Neural progenitor cell (in vitro differentiated cells): Measurements from ENCODE around the gene ZFAND6. TPM values are rescaled to one million over a fixed set of nuclear protein-coding genes. Genes with fewer than 3 reads are reported as not detected.

Source experiments
- DNase-seq: peaks from one replicate; pipeline ENCODE4 v3.0.0-alpha.2; 2016; ENCODE audit warnings: low spot score
- H2AFZ ChIP-seq: fragments of 200-600 bp; sonication (generic); replicated peaks from 2 replicates; pipeline ENCODE4 v1.6.1; 2016; ENCODE audit warnings: antibody characterized with exemption
- H3F3A ChIP-seq: fragments of 200-600 bp; sonication (generic); 2 replicates; pipeline ENCODE4 v1.6.1; 2016; ENCODE audit warnings: antibody characterized with exemption, low read depth
- H3K27ac ChIP-seq: fragments of 200-600 bp; sonication (generic); 2 replicates; pipeline ENCODE4 v1.5.1; 2016; ENCODE audit warnings: mild to moderate bottlenecking
- H3K27me3 ChIP-seq: fragments of 200-600 bp; sonication (generic); 2 replicates; pipeline ENCODE4 v1.6.1; 2016; ENCODE audit warnings: mild to moderate bottlenecking, moderate library complexity
- H3K36me3 ChIP-seq: fragments of 200-600 bp; sonication (generic); 2 replicates; pipeline ENCODE4 v1.5.1; 2016
- H3K4me1 ChIP-seq: fragments of 200-600 bp; sonication (generic); 2 replicates; pipeline ENCODE4 v1.6.1; 2016; ENCODE audit warnings: mixed run types
- H3K4me2 ChIP-seq: fragments of 200-600 bp; sonication (generic); 2 replicates; pipeline ENCODE4 v1.6.1; 2016
- H3K4me3 ChIP-seq: fragments of 200-600 bp; sonication (generic); 2 replicates; pipeline ENCODE4 v1.5.1; 2016
- H3K79me2 ChIP-seq: fragments of 200-600 bp; sonication (generic); 2 replicates; pipeline ENCODE4 v1.6.1; 2016; ENCODE audit warnings: low read depth
- H3K9ac ChIP-seq: fragments of 200-600 bp; sonication (generic); 2 replicates; pipeline ENCODE4 v1.6.1; 2016
- H3K9me3 ChIP-seq: fragments of 200-600 bp; sonication (generic); 2 replicates; pipeline ENCODE4 v1.5.1; 2016; ENCODE audit warnings: low read depth
- H4K20me1 ChIP-seq: fragments of 200-600 bp; sonication (generic); 2 replicates; pipeline ENCODE4 v1.6.1; 2016; ENCODE audit warnings: low read depth
- H3K27ac Mint-ChIP-seq: 3 replicates; pipeline ENCODE4 v1.8.0; 2021; ENCODE audit warnings: mixed read lengths
- H3K27me3 Mint-ChIP-seq: 2 replicates; pipeline ENCODE4 v1.8.0; 2022; ENCODE audit warnings: low read depth, mild to moderate bottlenecking, inconsistent platforms, moderate library complexity, mixed read lengths; ENCODE audit not compliant: insufficient read depth
- H3K36me3 Mint-ChIP-seq: 3 replicates; pipeline ENCODE4 v1.8.0; 2021; ENCODE audit warnings: mixed read lengths
- H3K4me1 Mint-ChIP-seq: 3 replicates; pipeline ENCODE4 v1.8.0; 2021; ENCODE audit warnings: mixed read lengths
- H3K4me3 Mint-ChIP-seq: 3 replicates; pipeline ENCODE4 v1.8.0; 2021; ENCODE audit warnings: mild to moderate bottlenecking, moderate library complexity, mixed read lengths
- H3K9me3 Mint-ChIP-seq: 3 replicates; pipeline ENCODE4 v1.8.0; 2020; ENCODE audit warnings: mixed read lengths
- CTCF ChIP-seq: fragments of 200-600 bp; sonication (generic); IDR thresholded peaks from 2 replicates; pipeline ENCODE4 v1.5.1; 2017; ENCODE audit warnings: antibody characterized with exemption, mild to moderate bottlenecking
- EZH2 ChIP-seq: fragments of 200-600 bp; sonication (generic); IDR thresholded peaks from 2 replicates; pipeline ENCODE4 v1.6.1; 2017; ENCODE audit warnings: antibody characterized with exemption, mild to moderate bottlenecking, moderate library complexity
- EZH2phosphoT487 ChIP-seq: fragments of 200-600 bp; sonication (generic); IDR thresholded peaks from 2 replicates; pipeline ENCODE4 v1.6.1; 2017; ENCODE audit warnings: antibody characterized with exemption
- total RNA-seq: library from RNA; depleted of rRNA; stranded (reverse); fragments of >200 nt; gene quantifications from 2 replicates; pipeline ENCODE4 v1.2.3, GENCODE V29; 2015; ENCODE audit warnings: low replicate concordance

The ZFAND6 gene
- total RNA-seq, 1 donor from 2014 or later, result 329 TPM

GRCh38 chr15:80107774-80108173, 48.3 kb downstream of the ZFAND6 start:
- Histone ChIP-seq H3K27me3 (no peaks in the 10 kb centered on the region), H3K4me1 (peaks cover 4% of the 10 kb centered on the region), H4K20me1 (peaks cover 92% of the 10 kb centered on the region), H2AFZ (no peak overlapping the region), H3K4me3 (no peak overlapping the region), H3K9ac (no peak overlapping the region), H3K36me3 (no peaks in the 10 kb centered on the region), H3K27ac (no peak overlapping the region), H3F3A (no peaks in the 10 kb centered on the region), H3K9me3 (no peaks in the 10 kb centered on the region), H3K79me2 (peaks cover 93% of the 10 kb centered on the region), H3K4me2 (no peak overlapping the region)
- H3K27me3 Mint-ChIP-seq, result no peaks in the 10 kb centered on the region
- DNase-seq, result no peak
- H3K4me3 Mint-ChIP-seq, result no peak overlapping the region
- H3K27ac Mint-ChIP-seq, result no peak overlapping the region
- no peaks in the 10 kb centered on the region for H3K4me1 Mint-ChIP-seq
- peaks cover 3% of the 10 kb centered on the region for H3K36me3 Mint-ChIP-seq
- H3K9me3 Mint-ChIP-seq, result no peaks in the 10 kb centered on the region
- no peak for TF ChIP-seq CTCF
- no peak for TF ChIP-seq EZH2phosphoT487

GRCh38 chr15:80109388-80109787, 49.9 kb downstream of the ZFAND6 start:
- Histone ChIP-seq H3K4me3 (no peak overlapping the region), H3F3A (no peaks in the 10 kb centered on the region), H3K4me1 (peaks cover 7% of the 10 kb centered on the region), H3K27me3 (no peaks in the 10 kb centered on the region), H3K4me2 (no peak overlapping the region), H3K79me2 (peaks cover 92% of the 10 kb centered on the region), H3K36me3 (no peaks in the 10 kb centered on the region), H3K9ac (no peak overlapping the region), H4K20me1 (peaks cover 94% of the 10 kb centered on the region), H2AFZ (no peak overlapping the region), H3K9me3 (no peaks in the 10 kb centered on the region), H3K27ac (no peak overlapping the region)
- Mint-ChIP-seq H3K4me1 (no peaks in the 10 kb centered on the region), H3K27ac (no peak overlapping the region), H3K27me3 (no peaks in the 10 kb centered on the region), H3K36me3 (peaks cover 2% of the 10 kb centered on the region), H3K9me3 (no peaks in the 10 kb centered on the region), H3K4me3 (no peak overlapping the region)
- no peak for TF ChIP-seq EZH2
- no peak for TF ChIP-seq CTCF
- no peak for TF ChIP-seq EZH2phosphoT487
- DNase-seq, result no peak

- Histone ChIP-seq H3K4me1 (peaks cover 15% of the 10 kb centered on the region), H4K20me1 (peaks cover 96% of the 10 kb centered on the region), H3K36me3 (no peaks in the 10 kb centered on the region), H3K4me3 (no peak overlapping the region), H3K27me3 (no peaks in the 10 kb centered on the region), H2AFZ (no peak overlapping the region), H3K27ac (no peak overlapping the region), H3K79me2 (peaks cover 92% of the 10 kb centered on the region), H3K9ac (no peak overlapping the region), H3F3A (no peaks in the 10 kb centered on the region), H3K4me2 (no peak overlapping the region), H3K9me3 (no peaks in the 10 kb centered on the region)
- no peaks in the 10 kb centered on the region for H3K27me3 Mint-ChIP-seq
- H3K4me1 Mint-ChIP-seq, result no peaks in the 10 kb centered on the region
- H3K27ac Mint-ChIP-seq, result no peak overlapping the region
- no peaks in the 10 kb centered on the region for H3K9me3 Mint-ChIP-seq
- no peak overlapping the region for H3K4me3 Mint-ChIP-seq
- TF ChIP-seq CTCF, result no peak
- no peak for TF ChIP-seq EZH2
- TF ChIP-seq EZH2phosphoT487, result no peak
- H3K36me3 Mint-ChIP-seq, result no peaks in the 10 kb centered on the region
- DNase-seq, result no peak
These were observed 51.4 kb downstream of the ZFAND6 start for GRCh38 chr15:80110920-80111319.
